Stimulated activated CD4-positive, alpha-beta T cell treated with anti-CD3 and anti-CD28 coated beads, TNF-alpha, amount 100 ng/mL, for 48 hours (primary cell): ENCODE measurements around the gene HOXD12.

ENCODE experiments used
- DNase-seq, 3 donors: peaks; one replicate each; pipeline ENCODE4 v3.0.0-alpha.2; 2020; ENCODE audit warnings: low read depth in 3 of 3

Gene HOXD12

DNA sequence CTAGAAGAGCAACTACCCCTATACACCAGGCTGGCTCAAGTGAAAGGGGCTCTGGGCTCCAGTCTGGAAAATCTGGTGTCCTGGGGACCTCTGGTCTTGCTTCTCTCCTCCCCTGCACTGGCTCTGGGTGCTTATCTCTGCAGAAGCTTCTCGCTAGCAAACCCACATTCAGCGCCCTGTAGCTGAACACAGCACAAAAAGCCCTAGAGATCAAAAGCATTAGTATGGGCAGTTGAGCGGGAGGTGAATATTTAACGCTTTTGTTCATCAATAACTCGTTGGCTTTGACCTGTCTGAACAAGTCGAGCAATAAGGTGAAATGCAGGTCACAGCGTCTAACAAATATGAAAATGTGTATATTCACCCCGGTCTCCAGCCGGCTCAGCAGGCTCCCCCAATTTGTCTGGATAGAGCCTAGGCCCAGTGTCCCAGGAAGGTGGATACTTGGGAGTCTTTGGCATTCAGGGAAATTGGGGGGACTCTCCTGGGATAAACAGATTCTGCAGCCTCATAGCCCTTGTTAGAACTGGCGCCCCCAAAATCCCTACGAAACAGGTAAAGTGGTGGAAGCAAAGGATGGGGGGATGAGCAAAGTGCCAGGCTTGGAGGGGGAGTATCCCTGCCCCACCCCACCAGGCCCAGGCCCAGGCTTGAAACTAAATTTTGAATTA is 49.3 kb downstream of the HOXD12 start:
- no peak for DNase-seq

DNA sequence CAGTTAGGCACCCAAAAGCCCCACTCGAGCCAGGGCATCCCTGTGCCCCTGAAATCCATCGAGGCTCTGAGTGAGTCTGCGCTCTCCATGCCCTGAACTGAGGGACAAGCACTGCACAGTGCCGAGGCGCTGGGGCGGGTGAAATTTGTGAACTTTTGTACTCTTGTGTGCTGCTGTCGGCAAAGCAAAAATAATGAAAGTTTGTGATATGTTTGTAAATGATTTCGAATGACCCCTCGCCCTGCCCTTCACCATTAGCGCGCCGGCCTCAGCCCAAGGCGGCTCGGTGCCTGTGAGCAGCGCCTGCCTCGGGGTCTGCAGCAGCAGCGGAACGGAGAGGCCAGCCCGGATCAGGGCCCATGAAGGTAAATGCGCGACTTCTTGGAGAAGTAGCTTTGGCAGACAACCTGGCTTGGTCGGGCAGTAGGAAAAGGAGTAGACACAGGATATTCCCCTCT is 49.9 kb downstream of the HOXD12 start:
- DNase-seq: no peak

DNA sequence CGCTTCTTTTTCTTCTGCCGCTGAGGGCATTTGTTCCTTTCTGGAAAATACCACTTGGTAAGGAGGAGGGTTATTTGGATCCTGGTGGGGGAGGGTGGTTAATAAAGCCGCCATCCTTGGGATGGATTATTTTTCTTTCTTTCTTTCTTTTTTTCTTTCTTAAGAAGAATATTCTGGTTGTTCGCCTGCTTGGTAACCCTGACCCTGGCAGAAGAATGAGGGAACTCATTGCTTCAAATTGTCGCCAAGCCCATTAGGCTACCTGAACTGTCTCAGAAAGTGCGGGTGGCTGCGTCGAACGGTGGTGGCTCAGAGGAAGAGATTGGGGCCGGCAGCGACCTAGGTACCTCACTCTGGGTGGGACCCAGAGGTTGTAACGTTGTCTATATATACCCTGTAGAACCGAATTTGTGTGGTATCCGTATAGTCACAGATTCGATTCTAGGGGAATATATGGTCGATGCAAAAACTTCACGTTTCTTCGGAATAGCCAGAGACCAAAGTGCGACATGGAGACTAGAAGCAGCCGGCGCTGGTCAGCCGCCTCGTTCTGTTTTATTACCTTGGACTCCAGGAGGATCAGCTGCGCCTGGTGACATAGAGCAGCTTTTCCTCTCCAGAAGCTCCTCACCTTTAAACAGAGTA is 50.5 kb downstream of the HOXD12 start:
- DNase-seq: no peak

DNA sequence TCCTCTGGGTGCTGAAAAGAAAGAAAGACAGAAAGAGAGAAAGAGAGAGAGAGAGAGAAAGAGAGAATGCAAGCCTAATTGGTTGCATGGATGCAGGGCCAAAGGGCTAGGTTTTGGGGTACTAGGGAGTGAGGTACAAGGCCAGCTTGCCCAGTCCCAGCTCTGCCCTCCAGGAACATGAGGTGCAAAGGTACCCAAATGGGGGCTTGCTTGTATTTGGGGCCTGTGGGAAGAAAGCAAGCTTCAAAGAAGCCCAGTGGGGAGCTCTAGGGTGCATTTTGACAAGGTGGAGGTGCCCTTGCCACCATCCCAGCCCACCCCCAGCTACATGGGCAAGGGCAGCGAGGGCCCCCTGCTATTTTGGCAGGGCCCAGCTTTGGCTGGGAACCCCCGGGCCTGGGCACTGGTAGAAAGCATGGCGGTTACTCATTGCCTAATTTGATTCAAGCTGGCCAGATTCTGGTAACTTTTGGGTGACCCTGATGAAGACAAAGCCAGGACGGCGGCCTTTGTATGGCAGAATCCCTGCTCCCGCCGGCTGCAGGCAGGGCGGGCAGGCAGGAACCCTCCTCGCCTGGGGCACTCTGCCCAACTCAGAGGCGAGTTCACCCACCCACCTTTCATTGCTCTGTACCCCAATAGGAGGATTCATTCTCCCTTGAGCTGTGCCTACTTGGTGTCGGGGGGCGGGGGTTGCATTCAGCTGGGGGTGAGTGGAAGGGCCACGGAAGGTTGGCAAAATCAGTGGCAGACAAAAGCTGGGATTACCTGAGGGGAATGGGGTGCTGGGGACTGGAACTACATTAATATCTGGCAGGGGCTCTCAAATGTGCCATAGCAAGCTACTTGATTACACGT is 51.2 kb downstream of the HOXD12 start:
- no peak for DNase-seq

DNA sequence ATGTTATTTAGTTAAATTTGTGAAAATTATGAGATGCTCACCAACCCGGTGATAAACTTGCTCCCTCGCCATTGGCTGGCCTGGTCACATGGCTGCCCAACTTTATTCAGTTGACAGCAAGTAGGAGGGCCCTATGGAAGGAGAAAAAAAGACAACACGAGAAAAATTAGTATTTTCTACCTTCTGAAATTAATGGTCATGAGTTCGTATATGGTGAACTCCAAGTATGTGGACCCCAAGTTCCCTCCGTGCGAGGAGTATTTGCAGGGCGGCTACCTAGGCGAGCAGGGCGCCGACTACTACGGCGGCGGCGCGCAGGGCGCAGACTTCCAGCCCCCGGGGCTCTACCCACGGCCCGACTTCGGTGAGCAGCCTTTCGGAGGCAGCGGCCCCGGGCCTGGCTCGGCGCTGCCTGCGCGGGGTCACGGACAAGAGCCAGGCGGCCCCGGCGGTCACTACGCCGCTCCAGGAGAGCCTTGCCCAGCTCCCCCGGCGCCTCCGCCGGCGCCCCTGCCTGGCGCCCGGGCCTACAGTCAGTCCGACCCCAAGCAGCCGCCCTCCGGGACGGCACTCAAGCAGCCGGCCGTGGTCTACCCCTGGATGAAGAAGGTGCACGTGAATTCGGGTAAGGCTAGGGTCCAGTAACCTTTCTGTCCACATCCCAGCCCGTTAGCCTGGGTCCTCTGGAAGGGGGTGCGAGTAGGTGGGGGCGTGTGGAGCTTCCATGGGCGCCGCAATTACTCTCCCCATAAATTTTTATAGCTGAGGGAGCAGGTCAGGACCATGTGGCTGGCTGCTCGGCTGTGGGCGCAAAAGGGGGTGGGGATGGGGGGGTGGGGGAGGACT is 52.1 kb downstream of the HOXD12 start, which contains the start of gene HOXD4:
Gene HOXD4, plus strand, starts transcription at position 109 of the 846 bp plus-strand sequence. Its CDS starts 84 bp downstream, at position 193.
- DNase-seq: no peak
